GM13977 (cell line): ENCODE results near the gene ABCF2.

Source experiments
- DNase-seq: peaks from one replicate; pipeline ENCODE4 v3.0.0; 2012; ENCODE audit warnings: low spot score
- CTCF ChIP-seq: IDR thresholded peaks from 2 replicates; pipeline ENCODE4 v1.5.1; 2012; ENCODE audit warnings: mild to moderate bottlenecking, control low read depth; ENCODE audit not compliant: insufficient read depth; ENCODE audit errors: extremely low read depth, missing control alignments
- in situ Hi-C: fragments of 300-500 bp; cut with MboI; formaldehyde crosslinking; loops from one replicate; pipeline ENCODE4 v1.12.0; 2022; ENCODE audit warnings: low sequenced_read_pairs, low pct_unique_long_range_greater_than_20kb, mixed read lengths, inconsistent platforms; ENCODE audit not compliant: unreplicated experiment

The ABCF2 gene

GRCh38 chr7:151206914-151207313, 20.1 kb downstream of the ABCF2 start:
- in situ Hi-C loops, result no loop called here
- no peak for TF ChIP-seq CTCF
- DNase-seq, result no peak

GRCh38 chr7:151205730-151206129, 21.3 kb downstream of the ABCF2 start:
- no peak for TF ChIP-seq CTCF
- in situ Hi-C loops, result no loop called here
- DNase-seq, result no peak

GRCh38 chr7:151204383-151205032, 22.5 kb downstream of the ABCF2 start:
- no peak for DNase-seq
- in situ Hi-C loops, result no loop called here
- TF ChIP-seq CTCF, result no peak

- DNase-seq, result no peak
Observed at GRCh38 chr7:151202836-151203235, 24.2 kb downstream of the ABCF2 start.

GRCh38 chr7:151201751-151202150, 25.3 kb downstream of the ABCF2 start:
- TF ChIP-seq CTCF, result no peak
- no peak for DNase-seq
- in situ Hi-C loops, result no loop called here

More at GRCh38 chr7:151202836-151203235, 24.2 kb downstream of the ABCF2 start:
- TF ChIP-seq CTCF, result no peak
- in situ Hi-C loops, result no loop called here

- in situ Hi-C loops, result no loop called here
- DNase-seq, result no peak
- TF ChIP-seq CTCF, result no peak
Observed at GRCh38 chr7:151201344-151201743, 25.7 kb downstream of the ABCF2 start.
